OCI-LY1 (cell line): ENCODE data around the gene XCR1.

Source experiments
- H2AFZ ChIP-seq: fragments of 200-600 bp; sonication (generic), shearing (Covaris generic); 2 replicates; pipeline ENCODE4 v1.6.0; 2014; ENCODE audit warnings: antibody characterized with exemption, mild to moderate bottlenecking, low read length
- H3F3A ChIP-seq: fragments of 200-600 bp; sonication (generic), shearing (Covaris generic); 2 replicates; pipeline ENCODE4 v1.6.0; 2014; ENCODE audit warnings: mild to moderate bottlenecking, antibody characterized with exemption, low read length, moderate library complexity; ENCODE audit not compliant: insufficient read depth
- H3K27ac ChIP-seq: fragments of 200-600 bp; sonication (generic); 2 replicates; pipeline ENCODE4 v1.5.1; 2014; ENCODE audit warnings: low read length, mixed run types, mild to moderate bottlenecking, low read depth; ENCODE audit not compliant: poor library complexity, severe bottlenecking
- H3K27me3 ChIP-seq: fragments of 200-600 bp; sonication (generic); 2 replicates; pipeline ENCODE4 v1.6.0; 2014; ENCODE audit warnings: antibody characterized with exemption, mild to moderate bottlenecking, low read length, moderate library complexity; ENCODE audit not compliant: insufficient read depth
- H3K36me3 ChIP-seq: fragments of 200-600 bp; sonication (generic); 2 replicates; pipeline ENCODE4 v1.6.1; 2014; ENCODE audit warnings: mild to moderate bottlenecking, antibody characterized with exemption, low read length, moderate library complexity, mixed read lengths; ENCODE audit not compliant: insufficient read depth
- H3K4me1 ChIP-seq: fragments of 200-600 bp; sonication (generic); 2 replicates; pipeline ENCODE4 v1.5.1; 2014; ENCODE audit warnings: mild to moderate bottlenecking, low read length, moderate library complexity; ENCODE audit not compliant: insufficient read depth, severe bottlenecking
- H3K4me2 ChIP-seq: fragments of 200-600 bp; sonication (generic), shearing (Covaris generic); 2 replicates; pipeline ENCODE4 v1.6.1; 2014; ENCODE audit warnings: low read length
- H3K4me3 ChIP-seq: fragments of 200-600 bp; sonication (generic); 2 replicates; pipeline ENCODE4 v1.5.1; 2014; ENCODE audit warnings: low read length, low read depth, mild to moderate bottlenecking, mixed read lengths; ENCODE audit not compliant: poor library complexity, severe bottlenecking
- H3K79me2 ChIP-seq: fragments of 200-600 bp; shearing (Covaris generic); 2 replicates; pipeline ENCODE4 v1.6.1; 2016; ENCODE audit warnings: mixed run types, low read length, mixed read lengths; ENCODE audit not compliant: insufficient read depth
- H3K9ac ChIP-seq: fragments of 200-600 bp; sonication (generic), shearing (Covaris generic); 2 replicates; pipeline ENCODE4 v1.6.1; 2014; ENCODE audit warnings: mild to moderate bottlenecking, low read length, mixed read lengths
- H3K9me2 ChIP-seq: fragments of 200-600 bp; sonication (generic), shearing (Covaris generic); 2 replicates; pipeline ENCODE4 v1.6.1; 2014; ENCODE audit warnings: low read depth, mild to moderate bottlenecking, low read length, mixed read lengths
- H3K9me3 ChIP-seq: fragments of 200-600 bp; shearing (Covaris generic); 2 replicates; pipeline ENCODE4 v1.6.1; 2014; ENCODE audit warnings: low read length, mixed read lengths
- H4K20me1 ChIP-seq: fragments of 200-600 bp; sonication (generic), shearing (Covaris generic); 2 replicates; pipeline ENCODE4 v1.6.0; 2016; ENCODE audit warnings: mild to moderate bottlenecking, low read length; ENCODE audit not compliant: insufficient read depth
- CTCF ChIP-seq: fragments of 200-600 bp; sonication (generic), shearing (Covaris generic); IDR thresholded peaks from 2 replicates; pipeline ENCODE4 v1.5.1; 2017; ENCODE audit warnings: mild to moderate bottlenecking, antibody characterized with exemption, low read length, moderate library complexity, mixed read lengths
- EZH2 ChIP-seq: fragments of 200-600 bp; sonication (generic), shearing (Covaris generic); IDR thresholded peaks from 2 replicates; pipeline ENCODE4 v1.8.0; 2017; ENCODE audit warnings: borderline replicate concordance, mixed run types, mild to moderate bottlenecking, antibody characterized with exemption, low read length, moderate library complexity, mixed read lengths

The XCR1 gene

GRCh38 chr3:46060551-46060950, 33.3 kb upstream of the XCR1 start:
- no peak overlapping the region for H2AFZ ChIP-seq
- no peak overlapping the region for H3K4me2 ChIP-seq
- no peak for TF ChIP-seq EZH2
- TF ChIP-seq CTCF = no peak
- H3K27me3 ChIP-seq = no peaks in the 10 kb centered on the region
- no peaks in the 10 kb centered on the region for H4K20me1 ChIP-seq
- no peaks in the 10 kb centered on the region for H3K9me3 ChIP-seq
- H3F3A ChIP-seq = no peaks in the 10 kb centered on the region
- H3K36me3 ChIP-seq = no peaks in the 10 kb centered on the region
- H3K4me3 ChIP-seq = no peak overlapping the region
- peaks cover 7% of the 10 kb centered on the region for H3K4me1 ChIP-seq
- H3K9me2 ChIP-seq = no peaks in the 10 kb centered on the region
- no peak overlapping the region for H3K9ac ChIP-seq
- no peaks in the 10 kb centered on the region for H3K79me2 ChIP-seq
- no peak overlapping the region for H3K27ac ChIP-seq

GRCh38 chr3:46059432-46059831, 32.1 kb upstream of the XCR1 start:
- Histone ChIP-seq H3K79me2 (no peaks in the 10 kb centered on the region), H3K9me3 (no peaks in the 10 kb centered on the region), H3K4me2 (no peak overlapping the region), H3K4me1 (no peaks in the 10 kb centered on the region), H3K9ac (no peak overlapping the region), H3K27ac (no peak overlapping the region), H2AFZ (no peak overlapping the region), H3F3A (no peaks in the 10 kb centered on the region), H3K36me3 (no peaks in the 10 kb centered on the region), H3K27me3 (no peaks in the 10 kb centered on the region), H3K9me2 (no peaks in the 10 kb centered on the region), H3K4me3 (no peak overlapping the region), H4K20me1 (no peaks in the 10 kb centered on the region)
- TF ChIP-seq CTCF (no peak), EZH2 (no peak)

GRCh38 chr3:46058981-46059380, 31.7 kb upstream of the XCR1 start:
- no peaks in the 10 kb centered on the region for H3K4me1 ChIP-seq
- no peak overlapping the region for H2AFZ ChIP-seq
- H3K9me2 ChIP-seq = no peaks in the 10 kb centered on the region
- H3K27ac ChIP-seq = no peak overlapping the region
- H3K79me2 ChIP-seq = no peaks in the 10 kb centered on the region
- H3F3A ChIP-seq = no peaks in the 10 kb centered on the region
- H3K9me3 ChIP-seq = no peaks in the 10 kb centered on the region
- no peak overlapping the region for H3K4me2 ChIP-seq
- no peaks in the 10 kb centered on the region for H3K27me3 ChIP-seq
- no peak for TF ChIP-seq EZH2
- TF ChIP-seq CTCF = no peak
- no peaks in the 10 kb centered on the region for H4K20me1 ChIP-seq
- H3K9ac ChIP-seq = no peak overlapping the region
- no peak overlapping the region for H3K4me3 ChIP-seq
- H3K36me3 ChIP-seq = no peaks in the 10 kb centered on the region
